Limb (tissue), 2 donors: ENCODE data around the gene C7orf33.
"Not testable (repeated sequence)": the region's sequence is repeated elsewhere in the genome, so short reads cannot be mapped to it uniquely, and the experiment has no call there.

Experiments
- DNase-seq, 2 donors: peaks; one replicate each; pipeline ENCODE4 v3.0.0-alpha.2; 2016; ENCODE audit errors: extremely low spot score in 2 of 2

Gene C7orf33

DNA sequence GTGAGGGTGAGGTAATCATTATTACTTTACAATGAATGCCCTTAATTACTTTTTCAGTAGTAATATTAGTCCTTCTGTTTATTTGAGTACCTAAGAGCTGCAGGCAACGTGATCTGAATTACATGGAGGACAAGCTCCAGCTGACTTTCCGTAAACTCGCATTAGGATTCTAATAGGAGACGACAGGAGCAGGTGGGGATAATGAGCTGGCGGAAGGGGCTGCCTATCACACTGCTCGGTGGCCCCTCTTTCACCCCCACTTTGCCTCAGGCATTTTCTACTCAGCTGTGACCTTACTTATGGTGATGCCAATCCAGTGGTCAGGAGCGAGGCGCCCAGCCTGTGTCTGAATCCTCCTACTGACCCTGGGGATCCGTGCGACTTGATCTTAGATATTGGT lies at the start of gene C7orf33:
Gene C7orf33, plus strand, starts transcription at position 296 of the 400 bp plus-strand sequence. CDS start 160 bp downstream, outside the sequence.
- peak in 1 of 2 donors; percentile 39 for DNase-seq

GRCh38 chr7:148541891-148542504 lies 48.6 kb upstream of the C7orf33 start:
- DNase-seq, result no peak

- no peak for DNase-seq
Measured at GRCh38 chr7:148543302-148543701, 47.3 kb upstream of the C7orf33 start.

DNA sequence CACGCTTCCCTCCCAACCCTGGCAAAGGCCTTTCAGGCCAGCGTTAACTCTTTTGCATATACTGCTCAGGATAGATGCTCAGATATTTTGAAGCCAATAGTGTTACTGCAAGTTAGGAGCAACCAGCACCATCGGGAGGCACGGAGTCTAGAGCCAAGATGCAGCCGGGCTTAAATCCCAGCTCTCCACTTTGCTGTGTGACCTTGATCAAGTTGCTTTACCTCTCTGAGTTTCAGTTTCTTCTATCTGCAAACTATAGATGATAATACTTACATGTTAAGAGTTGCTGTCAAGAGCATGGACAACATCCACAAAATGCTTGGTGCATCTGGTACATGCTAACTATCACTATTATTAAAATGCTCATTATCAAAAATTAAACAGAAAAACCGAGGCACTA lies 45.4 kb upstream of the C7orf33 start:
- no peak for DNase-seq

GRCh38 chr7:148545932-148546331 lies 44.6 kb upstream of the C7orf33 start:
- DNase-seq, result no peak

DNA sequence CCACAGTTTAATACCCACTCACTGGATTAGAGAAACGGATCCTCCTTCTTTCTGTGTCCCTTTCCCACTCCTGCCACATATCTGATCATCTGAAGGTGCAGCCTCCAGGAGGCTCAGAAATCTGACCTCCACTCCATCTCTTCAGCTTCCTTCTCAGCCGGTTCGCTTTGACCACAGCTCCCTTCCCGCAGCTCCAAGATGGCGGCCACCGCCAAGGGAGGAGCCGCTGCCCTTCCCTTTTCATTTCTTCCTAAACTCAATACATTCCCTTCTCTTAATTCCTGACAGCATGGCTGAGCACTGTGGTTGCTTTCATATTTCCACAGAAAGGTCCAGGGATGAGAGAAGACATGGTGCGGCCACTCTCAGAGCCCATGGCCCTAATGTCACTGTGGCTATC lies 43.7 kb upstream of the C7orf33 start:
- no peak for DNase-seq

DNA sequence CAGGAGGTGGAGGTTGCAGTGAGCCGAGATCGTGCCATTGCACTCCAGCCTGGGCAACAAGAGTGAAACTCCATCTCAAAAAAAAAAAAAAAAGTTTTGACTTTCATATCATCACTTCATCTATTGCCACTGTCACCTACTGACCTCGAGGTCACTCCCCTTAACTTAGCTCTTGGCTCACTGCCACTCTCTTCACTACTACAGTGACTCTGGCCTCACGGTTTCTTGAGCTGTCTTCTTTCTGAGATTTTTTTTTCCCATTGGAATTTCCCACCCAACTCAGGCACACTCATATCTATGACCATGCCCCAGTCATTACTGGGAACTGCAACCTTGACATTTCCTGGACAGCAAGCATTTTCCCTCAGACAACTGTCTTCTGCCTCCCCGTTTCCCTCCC lies 42.6 kb upstream of the C7orf33 start:
- no peak for DNase-seq

DNA sequence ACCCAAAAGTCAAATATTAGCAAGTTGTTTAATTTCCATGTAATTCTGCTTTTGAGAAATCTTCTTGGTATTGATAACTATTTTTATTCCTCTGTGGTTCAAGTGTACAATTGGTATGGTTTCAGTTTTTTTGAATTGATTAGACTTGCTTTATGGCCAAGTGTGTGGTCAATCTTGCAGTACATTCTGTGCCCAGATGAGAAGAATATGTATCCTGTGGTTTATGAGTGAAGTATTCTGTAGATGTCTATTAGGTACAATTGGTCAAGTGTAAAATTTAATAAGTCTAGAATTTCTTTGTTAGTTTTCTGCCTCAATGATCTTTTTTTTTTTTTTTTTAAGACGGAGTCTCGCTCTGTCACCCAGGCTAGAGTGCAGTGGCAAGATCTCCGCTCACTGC lies 36.6 kb upstream of the C7orf33 start:
- no peak for DNase-seq

DNA sequence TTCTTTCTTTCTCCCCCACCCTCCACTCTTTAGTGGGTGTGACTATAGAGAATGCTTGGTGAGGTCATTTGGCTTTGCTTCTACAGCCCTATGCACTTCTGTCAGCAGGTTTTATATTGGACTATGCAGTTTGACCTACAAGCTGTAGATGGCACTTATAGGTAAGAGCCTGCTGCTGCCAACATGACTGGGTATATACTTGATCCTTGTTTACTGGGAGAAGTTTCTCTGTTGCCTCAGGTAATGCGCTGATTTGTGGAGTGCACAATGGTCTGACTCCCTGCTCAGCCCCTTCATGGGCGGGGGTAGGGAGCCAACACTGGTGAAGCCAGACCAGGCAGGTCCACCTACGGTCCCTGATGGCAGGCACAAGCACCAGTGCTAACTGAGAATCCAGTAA lies 33.7 kb upstream of the C7orf33 start:
- no peak for DNase-seq

- DNase-seq, result no peak
Measured at GRCh38 chr7:148558914-148559313, 31.7 kb upstream of the C7orf33 start.

GRCh38 chr7:148561099-148561498 lies 29.5 kb upstream of the C7orf33 start:
- no peak for DNase-seq

DNA sequence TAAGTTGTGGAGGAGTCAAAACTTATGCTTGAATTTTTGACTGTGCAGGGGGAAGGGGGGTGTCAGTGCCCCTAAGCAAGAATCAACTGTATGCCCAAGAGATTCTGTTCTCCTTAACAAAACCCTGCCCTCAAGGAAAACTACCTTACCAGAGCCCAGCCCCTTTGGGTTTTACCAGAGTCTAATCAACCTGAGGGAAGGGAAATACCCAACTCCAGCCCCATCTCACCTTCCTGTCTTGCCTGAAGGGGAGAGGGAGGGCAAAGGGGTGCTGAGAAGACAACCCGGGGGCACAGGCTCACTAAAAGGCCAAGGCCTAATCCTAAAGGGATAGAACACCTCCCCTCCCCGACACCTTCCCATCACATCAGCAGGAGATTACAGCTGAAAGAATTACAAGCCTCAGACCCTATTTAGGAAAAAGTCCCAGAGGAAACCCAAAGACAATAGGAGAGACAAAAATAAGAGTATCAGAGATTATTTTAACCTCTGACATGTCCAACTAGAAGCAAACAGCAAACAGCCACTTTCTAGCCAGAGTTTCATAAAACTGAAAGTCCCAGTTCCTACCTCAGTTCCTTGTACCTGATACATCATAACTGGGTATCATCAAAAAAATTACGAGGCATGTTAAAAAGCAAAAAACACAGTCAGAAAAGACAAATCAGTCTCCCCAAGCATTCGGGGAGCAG lies 26.8 kb upstream of the C7orf33 start:
- DNase-seq, result no peak

DNA sequence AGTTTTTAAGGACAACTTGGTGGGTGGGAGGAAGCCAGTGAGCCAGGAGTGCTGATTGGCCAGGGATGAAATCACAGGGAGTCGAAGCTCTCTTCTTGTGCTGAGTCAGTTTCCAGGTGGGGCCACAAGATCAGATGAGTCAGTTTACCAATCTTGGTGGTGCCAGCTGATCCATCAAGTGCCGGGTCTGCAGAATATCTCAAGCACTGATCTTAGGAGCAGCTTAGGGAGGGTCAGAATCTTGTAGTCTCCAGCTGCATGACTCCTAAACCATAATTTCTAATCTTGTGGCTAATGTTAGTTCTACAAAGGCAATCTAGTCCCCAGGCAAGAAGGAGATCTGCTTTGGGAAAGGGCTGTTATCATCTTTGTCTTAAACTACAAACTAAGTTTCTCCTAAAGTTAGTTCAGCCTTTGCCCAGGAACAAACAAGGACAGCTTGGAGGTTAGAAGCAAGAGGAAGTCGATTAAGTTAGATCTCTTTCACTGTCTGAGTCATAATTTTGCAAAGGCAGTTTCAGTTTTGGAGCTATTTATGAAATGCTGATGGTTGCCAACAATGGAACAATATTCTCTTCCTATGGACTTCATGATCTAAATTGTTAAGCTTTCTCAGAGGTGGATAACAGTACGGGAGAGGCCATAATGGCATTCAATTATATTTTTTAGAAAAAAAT lies 26.2 kb upstream of the C7orf33 start:
- not testable (repeated sequence) for DNase-seq

GRCh38 chr7:148566736-148567135 lies 23.8 kb upstream of the C7orf33 start:
- no peak for DNase-seq

DNA sequence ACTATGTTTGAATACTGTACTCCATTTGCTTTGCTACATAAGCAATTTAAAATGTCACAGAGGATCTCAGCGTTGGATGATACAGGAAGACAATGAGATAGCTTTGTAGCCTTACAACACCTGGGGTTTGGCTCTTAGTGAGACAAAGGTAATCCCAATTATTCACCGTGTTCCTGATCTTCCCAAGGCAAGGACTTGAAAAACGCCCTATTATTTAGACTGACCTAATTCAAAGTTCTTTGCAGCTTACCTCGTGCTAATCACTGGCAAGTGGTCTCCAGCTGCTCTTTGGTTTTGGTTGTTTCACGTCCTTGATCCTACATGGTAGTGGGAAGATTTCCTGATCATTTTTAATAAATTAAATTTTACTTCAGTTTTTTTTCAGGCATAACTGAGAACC lies 23.0 kb upstream of the C7orf33 start:
- DNase-seq, result no peak

DNA sequence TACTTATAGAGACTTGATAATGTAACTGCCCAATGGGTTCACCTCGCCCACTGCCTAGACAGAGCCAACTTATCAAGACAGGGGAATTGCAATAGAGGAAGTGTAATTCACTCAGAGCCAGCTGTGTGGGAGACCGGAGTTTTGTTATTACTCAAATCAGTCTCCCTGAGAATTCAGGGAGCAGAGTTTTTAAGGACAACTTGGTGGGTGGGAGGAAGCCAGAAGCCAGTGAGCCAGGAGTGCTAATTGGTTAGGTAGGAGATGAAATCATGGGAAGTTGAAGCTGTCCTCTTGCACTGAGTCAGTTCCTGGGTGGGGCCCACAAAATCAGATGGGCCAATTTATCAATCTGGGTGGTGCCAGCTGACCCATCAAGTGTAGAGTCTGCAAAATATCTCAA lies 20.1 kb upstream of the C7orf33 start:
- no peak for DNase-seq

DNA sequence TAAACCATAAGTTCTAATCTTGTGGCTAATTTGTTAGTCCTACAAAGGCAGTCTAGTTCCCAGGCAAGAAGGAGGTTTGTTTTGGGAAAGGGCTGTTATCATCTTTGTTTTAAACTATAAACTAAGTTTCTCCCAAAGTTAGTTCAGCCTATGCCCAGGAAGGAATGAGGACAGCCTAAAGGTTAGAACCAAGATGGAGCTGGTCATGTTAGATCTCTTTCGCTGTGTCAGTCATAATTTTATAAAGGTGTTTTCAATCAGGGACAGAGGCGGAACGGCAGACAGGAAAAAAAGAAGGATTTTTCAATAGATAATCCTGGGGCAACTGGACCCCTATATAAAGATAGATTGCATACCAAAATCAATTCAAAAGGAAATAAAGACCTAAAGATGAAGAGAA lies 19.6 kb upstream of the C7orf33 start:
- not testable (repeated sequence) for DNase-seq

GRCh38 chr7:148571381-148571780 lies 19.2 kb upstream of the C7orf33 start:
- no peak for DNase-seq

GRCh38 chr7:148572067-148572522 lies 18.5 kb upstream of the C7orf33 start:
- DNase-seq, result no peak

DNA sequence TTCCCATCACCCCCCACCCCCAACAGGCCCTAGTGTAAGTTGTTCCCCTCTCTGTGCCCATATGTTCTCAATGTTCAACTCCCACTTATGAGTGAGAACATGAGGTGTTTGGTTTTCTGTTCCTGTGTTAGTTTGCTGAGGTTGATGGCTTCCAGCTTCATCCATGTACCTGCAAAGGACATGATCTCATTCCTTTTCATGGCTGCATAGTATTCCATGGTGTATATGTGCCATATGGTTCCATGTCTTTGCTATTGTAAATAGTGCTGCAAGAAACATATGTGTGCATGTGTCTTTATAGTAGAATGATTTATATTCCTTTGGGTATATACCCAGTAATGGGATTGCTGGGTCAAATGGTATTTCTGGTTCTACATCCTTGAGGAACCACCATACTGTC lies 17.0 kb upstream of the C7orf33 start:
- not testable (repeated sequence) for DNase-seq

DNA sequence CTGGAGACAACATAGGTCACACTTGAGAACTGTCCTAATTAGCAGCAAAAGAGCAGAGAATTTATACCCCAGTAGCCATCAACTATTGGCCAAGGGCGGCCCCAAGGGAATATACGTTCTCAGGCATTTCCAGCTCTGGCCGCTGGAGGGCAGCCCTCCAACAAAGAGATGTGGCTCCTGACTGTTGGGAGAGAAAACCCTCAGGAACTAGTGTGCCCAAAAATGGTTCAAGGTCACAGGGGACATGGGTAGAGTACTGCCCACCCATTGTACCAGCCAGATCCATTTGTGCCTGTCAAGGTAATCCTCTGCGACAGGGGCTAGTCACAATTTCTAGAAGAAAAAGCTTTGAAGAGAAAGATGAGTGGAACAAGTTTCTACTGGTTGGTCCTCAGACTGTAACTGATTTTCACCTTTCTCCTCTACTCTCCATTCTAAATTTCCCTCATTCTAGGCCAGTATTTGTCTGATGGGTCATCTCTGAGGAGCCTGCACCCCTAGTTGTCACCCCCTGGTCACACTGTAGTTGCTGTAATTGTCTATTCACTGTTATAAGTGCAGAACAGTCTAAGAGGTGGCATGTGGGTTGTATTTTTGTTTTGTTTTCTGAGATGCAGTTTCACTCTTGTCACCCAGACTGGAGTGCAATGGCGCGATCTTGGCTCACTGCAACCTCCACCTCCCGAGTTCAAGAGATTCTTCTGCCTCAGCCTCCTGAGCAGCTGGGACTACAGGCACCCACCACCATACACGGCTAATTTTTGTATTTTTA lies 14.7 kb upstream of the C7orf33 start:
- peak; percentile 44 to 77 for DNase-seq

DNA sequence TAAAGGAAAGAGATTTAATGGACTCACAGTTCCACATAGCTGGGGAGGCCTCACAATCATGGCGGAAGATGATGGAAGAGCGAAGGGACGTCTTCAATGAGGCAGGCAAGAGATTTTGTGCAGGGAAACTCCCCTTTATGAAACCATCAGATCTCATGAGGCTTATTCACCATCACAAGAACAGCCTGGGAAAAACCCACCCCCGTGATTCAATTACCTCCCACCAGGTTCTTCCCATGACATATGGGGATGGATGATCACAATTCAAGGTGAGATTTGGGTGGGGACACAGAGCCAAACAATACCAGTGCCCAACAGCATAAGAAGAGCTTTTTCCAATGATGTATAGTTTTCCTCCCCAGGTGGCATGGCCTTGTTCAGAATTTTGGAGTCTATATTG lies 11.2 kb upstream of the C7orf33 start:
- DNase-seq, result no peak
